ENCODE results near the gene PRUNE1.
A peak's percentile ranks its signal among the peaks of the same experiment; 100 is the strongest.

PRUNE1 gene

GRCh38 chr1:150973836-150974579, 34.2 kb upstream of the PRUNE1 start:
- Histone ChIP-seq H3K4me3 (peak overlapping the region; percentile 98), H3K27ac (peak overlapping the region; percentile 74), H3K9ac (ENCODE audit: insufficient read length) (peak overlapping the region; percentile 97), H3K9me3 (ENCODE audit: low read depth, low read length) (no peaks in the 10 kb centered on the region), H3K36me3 (ENCODE audit: insufficient read depth, low read length) (no peaks in the 10 kb centered on the region)
- no peak for TF ChIP-seq FOXP2 (optimal IDR thresholded peaks at IDR 0.05; ENCODE audit: control extremely low read depth, extremely low read length, insufficient read depth)
- no peak for TF ChIP-seq EZH2 (IDR thresholded peaks at IDR 0.05)
- TF ChIP-seq POLR2AphosphoS5 (IDR thresholded peaks at IDR 0.05; ENCODE audit: borderline replicate concordance, low read depth, low read length), result no peak
- DNase-seq (ENCODE audit: low read depth, low spot score), result no peak

- Histone ChIP-seq H3K36me3 (ENCODE audit: insufficient read depth, low read length) (no peaks in the 10 kb centered on the region), H3K4me3 (peak within 1 kb of the TSS; percentile 98), H3K27ac (peak within 1 kb of the TSS; percentile 74), H3K9ac (ENCODE audit: insufficient read length) (peak within 1 kb of the TSS; percentile 97), H3K9me3 (ENCODE audit: low read depth, low read length) (no peaks in the 10 kb centered on the region)
- no peak for DNase-seq (ENCODE audit: low read depth, low spot score)
- TF ChIP-seq POLR2AphosphoS5 (IDR thresholded peaks at IDR 0.05; ENCODE audit: borderline replicate concordance, low read depth, low read length) (peak; percentile 31; the same call in 1 of the 2 replicates), FOXP2 (optimal IDR thresholded peaks at IDR 0.05; ENCODE audit: control extremely low read depth, extremely low read length, insufficient read depth) (no peak)
These were observed 33.4 kb upstream of the PRUNE1 start, which contains the start of gene CERS2 for GRCh38 chr1:150974580-150975478. CERS2 (minus strand) TSS chr1:150974835; CDS start chr1:150969090, 5,745 bp downstream.

- no peaks in the 10 kb centered on the region for H3K9me3 ChIP-seq (ENCODE audit: low read depth, low read length)
- no peaks in the 10 kb centered on the region for H3K36me3 ChIP-seq (ENCODE audit: insufficient read depth, low read length)
- 0 out of 2 replicates have a peak overlapping the region, but pooled peaks have one; percentile 52 for H3K27ac ChIP-seq
- no peak for DNase-seq (ENCODE audit: low read depth, low spot score)
- H3K4me3 ChIP-seq, result no peak overlapping the region
- TF ChIP-seq POLR2AphosphoS5 (IDR thresholded peaks at IDR 0.05; ENCODE audit: borderline replicate concordance, low read depth, low read length) (no peak), FOXP2 (optimal IDR thresholded peaks at IDR 0.05; ENCODE audit: control extremely low read depth, extremely low read length, insufficient read depth) (no peak), EZH2 (IDR thresholded peaks at IDR 0.05) (no peak)
- no peak overlapping the region for H3K9ac ChIP-seq (ENCODE audit: insufficient read length)
These were observed 31.8 kb upstream of the PRUNE1 start for GRCh38 chr1:150976401-150976821.

GRCh38 chr1:150976879-150977694, 31.2 kb upstream of the PRUNE1 start:
- Histone ChIP-seq H3K4me3 (no peak overlapping the region), H3K27ac (0 out of 2 replicates have a peak overlapping the region, but pooled peaks have one; percentile 52), H3K36me3 (ENCODE audit: insufficient read depth, low read length) (no peaks in the 10 kb centered on the region), H3K9me3 (ENCODE audit: low read depth, low read length) (no peaks in the 10 kb centered on the region), H3K9ac (ENCODE audit: insufficient read length) (no peak overlapping the region)
- no peak for DNase-seq (ENCODE audit: low read depth, low spot score)
- no peak for TF ChIP-seq FOXP2 (optimal IDR thresholded peaks at IDR 0.05; ENCODE audit: control extremely low read depth, extremely low read length, insufficient read depth)
- TF ChIP-seq EZH2 (IDR thresholded peaks at IDR 0.05), result no peak
- no peak; the same call in 1 of the 2 replicates for TF ChIP-seq POLR2AphosphoS5 (IDR thresholded peaks at IDR 0.05; ENCODE audit: borderline replicate concordance, low read depth, low read length)

GRCh38 chr1:150979092-150980056, 28.9 kb upstream of the PRUNE1 start:
- Histone ChIP-seq H3K9me3 (ENCODE audit: low read depth, low read length) (no peaks in the 10 kb centered on the region), H3K9ac (ENCODE audit: insufficient read length) (peak overlapping the region; percentile 20), H3K27ac (no peak overlapping the region), H3K36me3 (ENCODE audit: insufficient read depth, low read length) (no peaks in the 10 kb centered on the region), H3K4me3 (peak overlapping the region; percentile 31; the same call in 1 of the 2 replicates)
- TF ChIP-seq POLR2AphosphoS5 (IDR thresholded peaks at IDR 0.05; ENCODE audit: borderline replicate concordance, low read depth, low read length) (no peak), FOXP2 (optimal IDR thresholded peaks at IDR 0.05; ENCODE audit: control extremely low read depth, extremely low read length, insufficient read depth) (no peak), EZH2 (IDR thresholded peaks at IDR 0.05) (no peak)
- DNase-seq (ENCODE audit: low read depth, low spot score), result peak; percentile 64

GRCh38 chr1:150981177-150981804, 27.0 kb upstream of the PRUNE1 start:
- Histone ChIP-seq H3K27ac (0 out of 2 replicates have a peak overlapping the region, but pooled peaks have one; percentile 50), H3K36me3 (ENCODE audit: insufficient read depth, low read length) (no peaks in the 10 kb centered on the region), H3K9ac (ENCODE audit: insufficient read length) (no peak overlapping the region), H3K4me3 (no peak overlapping the region), H3K9me3 (ENCODE audit: low read depth, low read length) (no peaks in the 10 kb centered on the region)
- DNase-seq (ENCODE audit: low read depth, low spot score), result no peak
- no peak for TF ChIP-seq EZH2 (IDR thresholded peaks at IDR 0.05)
- no peak for TF ChIP-seq FOXP2 (optimal IDR thresholded peaks at IDR 0.05; ENCODE audit: control extremely low read depth, extremely low read length, insufficient read depth)
- no peak for TF ChIP-seq POLR2AphosphoS5 (IDR thresholded peaks at IDR 0.05; ENCODE audit: borderline replicate concordance, low read depth, low read length)
